ENCODE results near the gene LIPH.

- TF ChIP-seq, protein P1, sequence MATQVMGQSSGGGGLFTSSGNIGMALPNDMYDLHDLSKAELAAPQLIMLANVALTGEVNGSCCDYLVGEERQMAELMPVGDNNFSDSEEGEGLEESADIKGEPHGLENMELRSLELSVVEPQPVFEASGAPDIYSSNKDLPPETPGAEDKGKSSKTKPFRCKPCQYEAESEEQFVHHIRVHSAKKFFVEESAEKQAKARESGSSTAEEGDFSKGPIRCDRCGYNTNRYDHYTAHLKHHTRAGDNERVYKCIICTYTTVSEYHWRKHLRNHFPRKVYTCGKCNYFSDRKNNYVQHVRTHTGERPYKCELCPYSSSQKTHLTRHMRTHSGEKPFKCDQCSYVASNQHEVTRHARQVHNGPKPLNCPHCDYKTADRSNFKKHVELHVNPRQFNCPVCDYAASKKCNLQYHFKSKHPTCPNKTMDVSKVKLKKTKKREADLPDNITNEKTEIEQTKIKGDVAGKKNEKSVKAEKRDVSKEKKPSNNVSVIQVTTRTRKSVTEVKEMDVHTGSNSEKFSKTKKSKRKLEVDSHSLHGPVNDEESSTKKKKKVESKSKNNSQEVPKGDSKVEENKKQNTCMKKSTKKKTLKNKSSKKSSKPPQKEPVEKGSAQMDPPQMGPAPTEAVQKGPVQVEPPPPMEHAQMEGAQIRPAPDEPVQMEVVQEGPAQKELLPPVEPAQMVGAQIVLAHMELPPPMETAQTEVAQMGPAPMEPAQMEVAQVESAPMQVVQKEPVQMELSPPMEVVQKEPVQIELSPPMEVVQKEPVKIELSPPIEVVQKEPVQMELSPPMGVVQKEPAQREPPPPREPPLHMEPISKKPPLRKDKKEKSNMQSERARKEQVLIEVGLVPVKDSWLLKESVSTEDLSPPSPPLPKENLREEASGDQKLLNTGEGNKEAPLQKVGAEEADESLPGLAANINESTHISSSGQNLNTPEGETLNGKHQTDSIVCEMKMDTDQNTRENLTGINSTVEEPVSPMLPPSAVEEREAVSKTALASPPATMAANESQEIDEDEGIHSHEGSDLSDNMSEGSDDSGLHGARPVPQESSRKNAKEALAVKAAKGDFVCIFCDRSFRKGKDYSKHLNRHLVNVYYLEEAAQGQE (IDR thresholded peaks at IDR 0.05; ENCODE audit: borderline replicate concordance): no peak
- TF ChIP-seq, protein P2, sequence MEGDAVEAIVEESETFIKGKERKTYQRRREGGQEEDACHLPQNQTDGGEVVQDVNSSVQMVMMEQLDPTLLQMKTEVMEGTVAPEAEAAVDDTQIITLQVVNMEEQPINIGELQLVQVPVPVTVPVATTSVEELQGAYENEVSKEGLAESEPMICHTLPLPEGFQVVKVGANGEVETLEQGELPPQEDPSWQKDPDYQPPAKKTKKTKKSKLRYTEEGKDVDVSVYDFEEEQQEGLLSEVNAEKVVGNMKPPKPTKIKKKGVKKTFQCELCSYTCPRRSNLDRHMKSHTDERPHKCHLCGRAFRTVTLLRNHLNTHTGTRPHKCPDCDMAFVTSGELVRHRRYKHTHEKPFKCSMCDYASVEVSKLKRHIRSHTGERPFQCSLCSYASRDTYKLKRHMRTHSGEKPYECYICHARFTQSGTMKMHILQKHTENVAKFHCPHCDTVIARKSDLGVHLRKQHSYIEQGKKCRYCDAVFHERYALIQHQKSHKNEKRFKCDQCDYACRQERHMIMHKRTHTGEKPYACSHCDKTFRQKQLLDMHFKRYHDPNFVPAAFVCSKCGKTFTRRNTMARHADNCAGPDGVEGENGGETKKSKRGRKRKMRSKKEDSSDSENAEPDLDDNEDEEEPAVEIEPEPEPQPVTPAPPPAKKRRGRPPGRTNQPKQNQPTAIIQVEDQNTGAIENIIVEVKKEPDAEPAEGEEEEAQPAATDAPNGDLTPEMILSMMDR (IDR thresholded peaks at IDR 0.05; ENCODE audit: poor library complexity, severe bottlenecking): no peak
- TF ChIP-seq TAF1 (IDR thresholded peaks at IDR 0.05; ENCODE audit: low read depth): no peak
- no peak for TF ChIP-seq EZH2 (IDR thresholded peaks at IDR 0.05; ENCODE audit: borderline replicate concordance, insufficient read depth, low read length, poor library complexity, severe bottlenecking)
- TF ChIP-seq POLR2AphosphoS5 (IDR thresholded peaks at IDR 0.05): no peak
- no peak for TF ChIP-seq MXI1 (conservative IDR thresholded peaks at IDR 0.05; ENCODE audit: poor library complexity, severe bottlenecking)
- no peak for TF ChIP-seq EP300 (conservative IDR thresholded peaks at IDR 0.05; ENCODE audit: poor library complexity, severe bottlenecking)
Measured at GRCh38 chr3:185503521-185503920, 48.9 kb downstream of the LIPH start.

Measured in neural cell (in vitro differentiated cells).